HG03196 (cell line): ENCODE results near the gene GLI3.

Experiments used
- ATAC-seq: cut with Tn5 transposase; IDR thresholded peaks from one replicate; pipeline ENCODE4 v1.9.1; 2021; ENCODE audit not compliant: unreplicated experiment

Gene GLI3

GRCh38 chr7:41975849-41976248 lies 261.2 kb downstream of the GLI3 start:
- ATAC-seq = no peak

GRCh38 chr7:41974870-41975557 lies 262.0 kb downstream of the GLI3 start:
- no peak for ATAC-seq

DNA sequence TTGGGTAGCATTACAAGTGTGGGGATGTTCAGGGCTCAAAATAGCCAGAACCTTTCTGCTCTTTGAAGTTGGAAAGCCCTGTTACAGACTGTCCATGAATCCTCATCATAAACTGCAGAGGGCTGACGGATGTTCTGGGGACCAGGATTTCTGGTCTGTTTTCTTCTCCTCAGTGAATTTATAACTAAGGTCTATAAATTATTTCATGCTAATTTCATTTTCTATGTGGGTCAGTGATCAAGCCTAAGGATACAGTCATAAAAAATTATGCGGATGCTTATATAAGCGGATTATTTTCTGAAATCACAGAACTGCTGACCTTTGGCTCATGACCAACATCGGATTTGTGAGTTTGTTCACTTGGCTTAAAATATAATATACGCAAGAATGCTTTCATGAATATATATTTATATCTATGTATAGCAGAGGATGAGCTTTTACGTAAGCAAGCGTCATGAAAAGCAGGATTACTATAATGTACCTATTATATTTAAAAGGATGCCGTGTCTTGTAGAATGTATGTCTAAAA lies 263.7 kb downstream of the GLI3 start:
- ATAC-seq = no peak

- no peak for ATAC-seq
Observed at GRCh38 chr7:41972776-41973175, 264.2 kb downstream of the GLI3 start.

DNA sequence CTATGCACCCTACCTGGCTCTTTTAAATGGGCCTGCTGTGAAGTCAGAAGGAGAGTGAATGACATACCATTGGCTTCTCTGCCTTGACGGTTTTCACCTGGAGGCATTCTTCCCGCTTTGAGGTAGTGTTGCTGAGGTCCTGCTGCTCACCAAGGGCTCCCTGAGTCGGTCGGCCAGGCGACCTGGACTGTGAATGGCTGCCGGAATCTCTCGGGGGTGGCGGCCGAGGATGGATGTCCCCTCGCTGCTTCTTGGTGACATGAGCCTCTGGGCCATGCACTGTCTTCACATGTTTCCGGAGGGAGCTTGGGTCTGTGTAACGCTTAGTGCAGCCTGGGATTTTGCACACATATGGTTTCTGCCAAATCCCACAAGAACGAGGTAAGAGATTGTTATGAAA lies 264.7 kb downstream of the GLI3 start:
- ATAC-seq = no peak

- ATAC-seq = no peak
Observed at GRCh38 chr7:41971640-41972187, 265.3 kb downstream of the GLI3 start.

DNA sequence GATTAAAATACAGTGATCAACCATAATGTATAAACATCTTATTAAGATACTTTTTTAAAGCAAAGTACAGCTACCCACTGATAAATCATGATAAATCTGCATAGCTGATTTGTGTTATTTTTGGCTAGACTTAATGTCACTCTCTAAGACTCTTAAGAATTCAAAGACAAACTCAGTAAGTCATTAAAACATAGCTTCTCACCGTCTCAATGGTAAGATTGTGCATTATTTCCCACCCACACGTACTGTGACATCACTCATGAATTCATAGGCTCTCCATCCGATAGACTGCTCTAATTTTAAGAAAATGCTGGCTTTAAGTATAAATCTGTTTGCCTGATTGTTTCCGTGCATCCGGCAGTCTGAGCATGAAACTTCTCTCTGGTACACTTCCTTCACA lies 266.1 kb downstream of the GLI3 start:
- no peak for ATAC-seq

DNA sequence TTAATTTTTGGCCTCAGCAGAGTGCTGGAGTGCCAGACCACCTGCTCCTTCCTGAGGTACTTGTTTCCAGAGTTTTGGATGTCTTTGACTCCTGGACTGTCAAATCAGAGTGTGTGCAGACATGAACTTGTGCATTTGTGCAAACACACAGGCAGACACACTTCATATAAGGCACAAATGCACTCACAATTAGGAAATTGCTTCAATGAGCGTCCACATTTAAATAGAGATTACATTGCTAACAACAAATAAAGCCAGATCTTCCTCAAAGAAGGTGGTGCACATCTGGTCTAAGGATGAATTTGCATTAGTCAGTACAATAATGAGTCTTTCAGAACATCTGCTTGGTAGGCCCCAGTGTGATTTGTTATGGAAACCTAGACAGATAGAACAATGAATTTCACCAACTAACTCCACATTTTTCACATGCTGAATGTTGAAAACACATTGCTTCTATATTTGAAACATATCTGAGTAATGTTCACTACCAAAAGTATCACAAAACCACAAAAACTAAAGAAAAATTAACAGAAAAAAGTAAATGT lies 267.4 kb downstream of the GLI3 start:
- no peak for ATAC-seq

DNA sequence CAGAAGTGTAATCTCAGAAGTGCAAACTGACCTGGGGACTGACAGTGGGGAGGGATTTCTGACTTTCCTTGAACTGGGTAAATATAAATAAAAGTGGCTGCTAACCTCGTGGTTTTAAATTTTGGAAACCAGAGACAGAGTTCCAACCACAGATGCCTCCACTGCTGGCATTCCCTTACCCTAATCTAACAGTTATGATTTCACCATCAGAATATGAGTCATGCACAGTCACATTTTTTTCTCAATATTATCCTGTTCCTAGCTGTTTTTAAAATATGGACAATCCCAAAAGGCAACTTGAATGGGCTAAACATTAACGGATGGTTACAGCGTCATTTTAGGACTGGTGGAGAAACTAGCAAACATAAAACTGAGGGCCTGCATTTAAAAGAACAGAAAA lies 269.9 kb downstream of the GLI3 start:
- no peak for ATAC-seq

DNA sequence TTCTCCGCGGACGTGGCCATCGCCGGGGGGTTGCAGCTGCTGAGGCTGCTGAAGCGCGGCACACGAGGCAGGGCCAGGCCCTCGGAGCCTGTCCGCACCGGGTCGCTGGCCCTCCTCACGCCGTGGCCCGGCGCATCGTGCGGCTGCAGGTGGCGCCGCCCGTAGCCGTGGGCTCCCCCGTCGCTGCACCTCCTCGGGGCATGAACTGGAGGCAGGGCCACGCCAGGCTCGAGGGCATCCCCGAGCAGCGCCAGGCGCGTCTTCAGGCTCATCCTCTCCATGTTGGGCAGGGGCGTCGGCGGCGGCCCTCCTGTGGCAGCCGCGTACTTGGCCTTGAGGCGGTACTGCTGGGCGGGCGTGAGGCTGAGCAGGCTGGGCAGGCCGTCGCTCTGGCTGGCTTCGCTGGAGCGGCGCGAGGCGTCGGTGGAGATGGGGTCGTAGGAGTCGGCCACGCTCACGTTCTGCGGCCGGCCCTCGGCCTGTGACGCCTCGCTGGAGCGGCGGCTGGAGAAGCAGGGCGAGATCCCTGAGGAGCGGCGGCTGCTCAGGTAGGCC lies 271.0 kb downstream of the GLI3 start:
- ATAC-seq = no peak

GRCh38 chr7:41964849-41965745 lies 271.9 kb downstream of the GLI3 start:
- ATAC-seq = no peak

DNA sequence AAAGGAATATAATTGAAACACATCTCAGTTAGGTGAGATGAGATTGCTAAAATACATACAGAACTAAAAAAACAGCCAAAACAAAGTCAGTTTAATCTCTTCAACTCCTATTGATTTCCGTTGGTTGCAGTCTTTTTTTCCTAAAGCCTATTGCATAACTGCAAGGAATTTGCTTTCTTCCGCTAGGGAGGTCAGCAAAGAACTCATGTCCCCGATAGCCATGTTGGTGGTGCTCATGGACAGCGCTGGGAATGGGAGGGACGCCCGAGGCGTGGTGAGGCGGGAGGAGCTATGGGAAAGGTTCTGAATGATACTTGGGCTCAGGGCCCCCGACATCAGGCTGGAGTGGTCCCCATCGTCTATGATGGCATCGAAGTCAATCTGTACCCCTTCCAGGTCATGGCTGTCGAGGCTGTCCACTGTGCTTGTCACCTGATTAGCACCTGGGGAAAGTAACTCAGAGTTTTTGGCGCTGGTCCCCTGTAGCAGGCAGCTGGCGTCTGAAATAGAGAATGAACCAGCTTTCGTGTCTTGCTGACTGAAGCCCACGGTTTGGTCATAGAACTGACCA lies 272.7 kb downstream of the GLI3 start:
- no peak for ATAC-seq

DNA sequence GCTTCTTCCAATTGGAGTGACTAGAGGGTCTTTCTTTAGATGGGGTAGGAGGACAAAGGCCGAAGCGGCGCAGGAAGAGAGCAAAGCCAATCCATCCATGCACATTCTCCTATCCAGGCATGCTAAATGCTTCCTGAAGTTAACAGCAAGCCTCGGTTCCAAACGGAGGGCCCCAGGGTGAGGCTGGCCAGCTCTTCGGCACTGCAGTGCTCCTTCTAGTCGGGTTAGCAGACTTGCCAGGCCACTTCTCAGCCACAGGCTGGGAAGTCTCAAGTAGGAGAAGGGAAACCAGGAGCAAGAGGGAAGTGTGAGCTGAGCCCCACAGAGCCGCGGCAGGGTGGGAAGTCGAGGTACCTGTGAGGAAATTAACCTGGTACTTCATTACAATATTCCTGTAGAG lies 280.3 kb downstream of the GLI3 start:
- ATAC-seq = no peak

GRCh38 chr7:41955893-41956675 lies 280.9 kb downstream of the GLI3 start:
- ATAC-seq = no peak

- no peak for ATAC-seq
Observed at GRCh38 chr7:41955451-41955850, 281.6 kb downstream of the GLI3 start.

DNA sequence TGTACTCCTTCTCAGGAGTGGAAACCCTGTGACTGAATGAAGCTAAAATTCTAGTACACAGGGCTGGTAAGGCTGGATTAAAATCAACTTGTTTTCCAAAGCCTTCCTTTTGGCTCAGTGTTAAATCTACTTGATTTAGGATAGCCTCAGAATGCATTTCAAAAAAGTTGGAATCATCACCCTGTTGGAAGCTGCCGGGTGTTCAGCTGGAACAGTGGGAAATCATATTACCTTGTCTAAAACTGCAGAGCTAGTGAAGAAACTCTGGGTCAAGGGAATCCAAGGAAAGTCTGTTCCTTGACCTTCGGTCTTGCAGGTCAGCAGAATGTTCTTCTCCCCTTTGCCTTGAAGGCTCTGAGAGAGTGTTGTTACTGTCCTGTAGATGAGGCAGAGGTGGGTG lies 282.0 kb downstream of the GLI3 start:
- no peak for ATAC-seq

DNA sequence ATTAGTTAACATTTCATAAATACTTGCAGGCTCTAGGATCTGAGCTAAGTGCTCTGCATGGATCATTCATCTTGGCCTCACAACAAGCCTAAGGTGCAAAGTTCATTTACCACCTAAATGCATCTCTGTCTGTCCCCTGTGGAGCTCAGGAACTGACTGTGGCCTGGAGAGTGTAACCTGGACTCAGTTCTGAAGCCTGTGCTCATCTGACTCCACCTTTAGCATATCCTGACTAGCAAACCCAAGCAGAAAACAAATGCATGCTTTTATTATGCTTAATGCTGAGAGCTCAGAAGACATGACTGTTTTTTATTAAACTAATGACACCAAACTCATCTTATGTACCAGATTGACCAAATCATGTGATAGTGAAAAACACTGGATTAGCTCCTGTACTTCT lies 288.5 kb downstream of the GLI3 start:
- no peak for ATAC-seq

DNA sequence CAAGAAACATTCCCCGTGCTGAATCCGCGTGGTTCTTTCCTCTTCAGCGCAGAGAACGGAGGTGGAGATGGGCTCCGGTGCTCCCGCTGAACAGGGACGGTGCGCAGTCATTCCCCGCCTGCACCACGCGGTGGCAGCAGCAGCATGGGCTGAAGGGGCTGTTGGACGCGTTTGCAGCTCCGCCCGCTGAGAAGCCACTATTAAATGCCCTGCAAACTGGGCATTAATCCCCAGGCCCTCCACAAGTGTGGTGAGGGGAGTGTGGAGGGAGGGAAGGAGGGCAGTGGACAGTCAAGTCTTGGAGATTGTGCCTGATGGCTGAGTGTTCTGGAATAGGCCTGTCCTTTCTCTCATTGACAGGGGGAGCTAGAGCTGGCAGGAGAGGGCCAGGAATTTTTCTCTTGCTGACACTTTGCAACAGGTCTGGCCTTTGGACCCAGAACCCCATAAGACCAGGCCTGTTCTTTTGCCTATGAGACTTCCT lies 293.9 kb downstream of the GLI3 start:
- ATAC-seq = peak; percentile 92

DNA sequence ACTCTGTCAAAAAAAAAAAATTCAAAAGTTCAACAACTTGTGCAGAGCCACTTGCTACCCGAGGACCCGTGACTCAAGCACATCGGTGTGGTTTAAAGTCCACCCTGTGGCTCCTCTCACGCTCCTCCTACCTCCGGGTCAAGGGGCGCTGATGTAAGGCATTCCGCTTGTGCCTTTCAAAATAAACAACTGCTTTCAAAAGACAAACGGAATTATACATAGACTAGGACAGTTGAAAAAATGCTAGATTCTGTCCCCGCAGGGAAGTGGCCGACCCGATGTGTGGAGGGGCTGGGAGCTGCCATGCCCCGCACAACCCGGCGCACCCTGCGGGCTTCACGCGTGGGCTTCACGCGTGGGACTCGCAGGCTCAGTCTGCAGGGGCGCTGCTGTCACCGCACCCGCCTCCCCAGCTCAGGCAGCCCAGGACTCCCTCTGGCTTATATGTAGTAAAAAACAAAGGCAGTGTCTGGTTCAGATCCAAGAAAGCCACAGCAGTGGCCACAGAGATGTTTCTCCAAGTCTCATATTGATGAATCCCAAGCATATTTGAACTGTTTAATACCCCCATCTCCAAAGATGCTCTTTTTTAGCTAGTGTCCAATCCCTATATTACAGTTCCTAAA lies 294.4 kb downstream of the GLI3 start:
- ATAC-seq = no peak
